Stimulated activated CD8-positive, alpha-beta memory T cell treated with anti-CD3 and anti-CD28 coated beads, Interleukin-12 subunit alpha, Interleukin-12 subunit beta, amount 100 ng/mL, for 24 hours (primary cell): Measurements from ENCODE around the gene PODXL2.

Experiments
- DNase-seq: peaks from one replicate; pipeline ENCODE4 v3.0.0-alpha.2; 2020; ENCODE audit errors: extremely low read depth

PODXL2 gene, protein sequence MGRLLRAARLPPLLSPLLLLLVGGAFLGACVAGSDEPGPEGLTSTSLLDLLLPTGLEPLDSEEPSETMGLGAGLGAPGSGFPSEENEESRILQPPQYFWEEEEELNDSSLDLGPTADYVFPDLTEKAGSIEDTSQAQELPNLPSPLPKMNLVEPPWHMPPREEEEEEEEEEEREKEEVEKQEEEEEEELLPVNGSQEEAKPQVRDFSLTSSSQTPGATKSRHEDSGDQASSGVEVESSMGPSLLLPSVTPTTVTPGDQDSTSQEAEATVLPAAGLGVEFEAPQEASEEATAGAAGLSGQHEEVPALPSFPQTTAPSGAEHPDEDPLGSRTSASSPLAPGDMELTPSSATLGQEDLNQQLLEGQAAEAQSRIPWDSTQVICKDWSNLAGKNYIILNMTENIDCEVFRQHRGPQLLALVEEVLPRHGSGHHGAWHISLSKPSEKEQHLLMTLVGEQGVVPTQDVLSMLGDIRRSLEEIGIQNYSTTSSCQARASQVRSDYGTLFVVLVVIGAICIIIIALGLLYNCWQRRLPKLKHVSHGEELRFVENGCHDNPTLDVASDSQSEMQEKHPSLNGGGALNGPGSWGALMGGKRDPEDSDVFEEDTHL

DNA sequence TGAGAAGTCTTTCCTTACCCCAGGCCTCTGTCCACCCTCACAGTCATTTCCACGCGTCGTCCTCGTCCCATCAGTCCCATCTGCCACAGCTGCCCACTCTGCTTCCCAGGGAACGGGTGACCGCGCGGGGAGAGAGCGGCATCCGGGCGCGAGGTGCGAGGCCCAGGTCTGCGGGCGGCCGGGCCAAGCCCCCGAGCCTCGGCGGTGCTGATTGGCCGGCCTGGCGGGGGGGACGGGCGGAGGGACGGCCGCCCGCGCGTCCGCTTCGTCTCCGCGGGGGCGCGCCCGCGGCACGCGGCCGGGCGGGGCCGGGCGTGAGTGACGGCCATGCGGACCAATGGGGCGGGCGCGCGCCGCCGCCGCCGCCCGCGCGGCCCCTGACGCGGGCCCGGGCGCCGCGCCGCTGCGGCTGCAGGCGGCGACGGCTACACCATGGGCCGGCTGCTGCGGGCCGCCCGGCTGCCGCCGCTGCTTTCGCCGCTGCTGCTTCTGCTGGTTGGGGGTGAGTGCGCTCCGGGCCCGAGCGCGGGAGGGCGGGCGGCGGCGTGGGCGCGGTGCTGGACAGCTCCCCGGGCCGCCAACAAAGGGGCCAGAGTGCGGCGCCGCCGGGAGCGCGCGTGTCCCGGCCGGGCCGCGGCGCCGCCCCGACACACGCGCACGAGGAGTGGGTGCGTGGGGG is at the start of gene PODXL2:
TSS of gene PODXL2 (plus strand) at position 398 of the 679 bp plus-strand sequence. CDS start at position 433, 35 bp downstream.
- no peak for DNase-seq

DNA sequence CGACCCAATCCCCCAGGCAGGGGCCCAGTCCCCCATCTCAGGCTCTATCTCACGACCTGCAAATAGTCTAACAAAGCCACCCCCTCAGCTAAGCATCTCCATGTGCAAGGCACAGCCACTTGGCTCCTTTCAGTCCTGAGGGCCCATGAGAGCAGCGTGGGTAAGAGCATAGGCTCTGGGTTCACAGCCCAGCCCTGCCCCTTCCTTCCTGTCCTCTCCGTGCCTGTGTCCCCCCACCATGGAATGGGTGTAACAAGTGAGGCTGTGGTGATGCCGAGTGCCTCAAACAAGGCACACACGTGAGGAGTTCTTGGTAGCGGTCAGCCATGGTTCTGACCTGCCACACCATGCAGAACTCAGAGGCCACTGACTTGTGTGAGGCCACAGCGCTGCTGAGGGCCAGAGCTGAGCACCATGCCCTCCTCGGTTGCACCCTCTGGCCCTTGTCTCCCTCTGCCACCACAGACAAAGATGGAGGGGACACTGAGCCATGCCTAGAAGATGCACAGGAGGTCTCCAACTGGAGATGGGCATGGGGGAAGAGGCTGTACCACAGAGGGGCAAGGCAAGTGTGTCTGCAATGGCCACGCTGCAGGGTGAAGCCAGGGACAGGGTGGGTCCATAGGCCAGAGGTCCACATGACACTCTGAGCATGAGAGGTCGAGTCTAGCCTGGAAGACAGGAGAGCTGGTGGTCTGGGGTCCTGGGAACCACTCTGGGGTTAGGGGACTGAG is 48.5 kb upstream of the PODXL2 start:
- DNase-seq: no peak

DNA sequence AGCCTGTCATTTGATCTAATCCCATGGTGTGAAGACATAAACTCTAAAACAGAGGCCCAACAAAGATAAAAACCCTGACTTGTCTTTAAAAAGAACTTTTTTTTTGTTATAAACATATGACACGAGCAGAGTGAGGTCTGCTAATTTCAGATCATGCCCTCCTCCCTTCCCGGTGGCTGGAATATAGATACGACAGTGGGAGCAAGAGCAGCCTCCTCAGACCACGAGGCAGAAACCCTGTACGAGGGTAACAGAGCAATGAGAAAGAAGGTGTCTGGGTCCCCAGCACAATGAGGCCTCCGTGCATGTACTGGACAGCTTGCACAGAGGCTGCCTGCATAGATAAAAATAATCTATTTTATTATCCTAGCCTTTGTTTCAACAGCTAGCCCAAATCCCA is 44.3 kb upstream of the PODXL2 start:
- DNase-seq: no peak

DNA sequence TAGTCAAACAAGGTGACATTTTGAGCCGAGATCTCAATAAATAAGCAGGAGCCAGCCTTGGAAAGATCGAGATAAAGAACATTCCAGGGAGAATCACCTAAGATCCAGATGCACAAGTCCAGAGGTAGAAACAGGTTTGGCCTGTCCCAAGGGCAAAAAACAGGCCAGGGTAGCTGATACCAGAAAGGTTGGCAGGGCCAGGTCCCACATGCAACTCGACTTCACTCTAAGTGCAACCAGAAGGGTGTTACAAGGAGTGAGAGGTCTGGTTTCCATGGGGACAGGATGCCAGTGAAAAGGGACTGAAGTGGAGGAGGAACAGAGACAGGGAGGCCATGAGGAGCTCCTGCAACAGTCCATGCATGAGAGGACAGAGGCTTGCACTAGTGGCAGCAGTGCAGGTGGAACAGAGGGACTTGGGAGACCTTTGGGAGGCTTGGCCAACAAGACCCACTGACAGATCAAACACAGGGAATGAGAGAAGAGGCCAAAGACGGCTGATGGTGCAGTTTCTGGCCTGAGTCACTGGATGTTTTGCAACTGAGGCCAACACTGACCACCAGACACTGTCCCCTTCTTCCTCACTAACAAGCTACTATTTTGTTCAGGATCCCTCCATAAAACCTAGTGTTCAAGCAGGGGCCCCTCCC is 43.7 kb upstream of the PODXL2 start:
- no peak for DNase-seq

DNA sequence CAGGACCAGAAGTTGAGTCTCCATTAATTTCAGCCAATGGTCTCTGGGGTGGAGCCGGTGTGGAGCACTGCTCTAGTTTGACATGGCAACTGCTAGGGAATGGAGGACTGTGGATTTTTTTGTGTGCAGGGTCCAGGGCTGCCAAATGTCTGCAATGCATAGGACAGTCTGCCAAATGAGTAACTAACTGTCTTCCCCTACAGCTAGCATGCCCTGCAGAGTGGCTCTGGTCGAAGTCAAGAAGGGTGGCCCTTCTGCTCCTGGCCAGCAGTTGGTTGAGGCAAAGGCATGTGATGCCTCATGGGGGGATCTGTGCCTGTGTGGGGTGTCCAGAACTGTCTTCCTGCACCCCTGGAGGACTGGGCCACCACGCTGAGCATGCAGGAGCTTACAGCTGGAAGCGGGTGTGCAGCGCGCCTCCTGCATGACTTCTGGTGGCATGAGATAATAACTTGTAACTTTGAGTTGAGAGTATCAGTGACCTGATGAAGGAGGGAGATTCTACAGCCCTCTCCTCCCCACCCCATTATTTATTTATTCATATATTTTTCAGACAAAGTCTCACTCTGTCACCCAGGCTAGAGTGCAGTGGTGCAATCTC is 43.1 kb upstream of the PODXL2 start:
- DNase-seq: no peak

DNA sequence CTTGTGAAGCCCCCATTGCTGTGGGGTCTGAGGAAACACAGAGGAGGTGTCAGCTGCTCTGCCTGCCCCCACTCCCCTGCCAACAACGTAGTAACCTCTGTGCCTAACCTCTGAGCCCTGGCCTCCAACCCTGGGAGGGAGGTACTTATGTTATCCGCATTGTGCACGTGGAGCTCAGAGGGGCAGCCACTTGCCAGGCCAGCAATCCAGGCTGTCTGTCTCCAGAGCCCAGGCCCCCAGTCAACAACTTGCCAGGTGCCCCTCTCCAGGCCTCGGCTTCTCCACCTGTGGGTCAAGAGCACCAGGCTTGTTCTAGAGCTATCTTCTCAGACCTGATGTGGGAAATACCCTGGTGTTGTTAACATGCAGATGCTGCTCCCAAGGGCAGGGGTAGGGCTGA is 41.1 kb upstream of the PODXL2 start:
- DNase-seq: no peak

DNA sequence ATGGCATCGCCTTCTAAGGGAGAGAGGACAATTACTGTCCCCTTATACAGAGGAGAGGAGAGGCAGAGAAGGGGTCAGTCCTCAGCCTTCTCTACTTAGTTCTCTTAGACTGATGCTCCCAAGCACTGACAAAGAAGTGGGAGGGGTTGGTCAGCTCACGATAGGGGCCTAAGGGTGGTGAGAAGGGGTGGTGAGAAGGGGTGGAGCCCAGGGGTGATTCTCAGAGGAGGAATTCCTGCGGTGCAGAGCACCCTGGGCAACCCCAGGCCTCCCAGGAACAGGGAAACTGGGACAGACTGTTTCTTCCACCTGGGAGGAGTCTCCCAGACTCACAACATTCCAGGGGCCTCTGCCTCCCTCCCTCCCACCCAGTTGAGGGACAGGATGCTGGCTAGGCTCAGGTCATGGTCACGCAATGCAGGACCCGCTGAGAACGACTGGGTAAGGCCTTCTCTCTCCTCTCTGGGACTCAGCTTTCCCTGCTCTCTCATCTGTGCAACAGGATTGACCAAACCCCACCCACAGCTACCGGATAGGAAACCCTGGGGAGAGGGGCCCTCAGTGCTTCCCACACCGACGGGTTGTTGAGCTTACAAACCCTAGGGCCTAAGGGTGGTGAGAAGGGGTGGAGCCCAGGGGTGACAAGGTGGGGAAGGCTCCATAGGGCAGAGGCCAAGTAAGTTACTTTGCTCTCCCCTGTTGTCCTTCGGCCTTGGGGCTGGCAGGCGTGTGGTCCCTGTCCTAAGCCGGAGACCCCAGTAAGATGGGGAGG is 40.0 kb upstream of the PODXL2 start:
- DNase-seq: no peak

DNA sequence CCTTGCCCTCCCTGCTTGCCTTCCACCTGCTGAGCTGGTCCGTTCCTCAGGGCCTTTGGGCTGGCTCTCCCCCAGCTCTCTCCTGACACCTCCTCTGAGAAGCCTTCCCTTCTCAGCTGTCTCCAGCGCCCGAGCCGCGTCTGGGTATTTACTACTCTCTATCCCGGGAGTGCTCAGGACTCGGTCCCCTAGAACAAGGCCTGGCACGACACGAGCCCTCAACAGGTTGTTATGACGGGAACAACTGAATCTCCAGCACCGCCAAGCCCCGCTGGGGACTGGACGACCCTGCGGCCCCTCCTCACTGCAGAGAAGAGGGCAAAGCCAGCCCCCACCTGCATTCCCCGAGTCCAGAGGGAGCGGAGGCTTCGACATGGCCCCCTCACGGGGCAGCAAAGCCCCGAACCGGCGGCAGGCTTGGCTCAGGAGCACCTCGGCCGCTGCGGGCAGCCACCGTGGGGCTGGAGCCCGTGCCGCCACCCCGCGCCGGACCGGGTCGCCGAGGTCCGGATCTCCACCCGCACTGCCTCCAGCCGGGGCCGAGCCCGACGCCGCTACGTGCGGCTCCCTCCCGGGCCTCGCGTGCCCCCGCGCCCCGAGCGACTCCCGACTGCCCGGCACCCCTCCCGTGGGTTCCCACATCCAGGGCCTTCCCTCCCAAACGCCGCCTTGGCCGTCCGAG is 39.2 kb upstream of the PODXL2 start:
- DNase-seq: no peak

DNA sequence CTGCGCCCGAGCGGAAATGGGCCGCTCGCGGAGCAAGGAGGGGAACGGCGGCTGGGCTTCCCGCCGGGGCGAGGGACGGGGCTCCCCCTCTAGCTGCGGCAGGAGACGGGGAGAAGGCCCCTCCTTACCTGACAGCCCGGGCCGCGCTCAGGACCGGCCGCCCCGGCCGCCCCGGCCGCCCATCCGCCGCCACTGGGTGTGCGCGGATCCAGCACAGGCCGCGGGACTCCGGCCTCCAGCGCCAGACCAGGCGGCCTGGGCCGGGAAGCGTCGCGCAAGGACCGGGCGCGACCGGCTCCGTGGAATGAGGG is 38.7 kb upstream of the PODXL2 start:
- DNase-seq: no peak

DNA sequence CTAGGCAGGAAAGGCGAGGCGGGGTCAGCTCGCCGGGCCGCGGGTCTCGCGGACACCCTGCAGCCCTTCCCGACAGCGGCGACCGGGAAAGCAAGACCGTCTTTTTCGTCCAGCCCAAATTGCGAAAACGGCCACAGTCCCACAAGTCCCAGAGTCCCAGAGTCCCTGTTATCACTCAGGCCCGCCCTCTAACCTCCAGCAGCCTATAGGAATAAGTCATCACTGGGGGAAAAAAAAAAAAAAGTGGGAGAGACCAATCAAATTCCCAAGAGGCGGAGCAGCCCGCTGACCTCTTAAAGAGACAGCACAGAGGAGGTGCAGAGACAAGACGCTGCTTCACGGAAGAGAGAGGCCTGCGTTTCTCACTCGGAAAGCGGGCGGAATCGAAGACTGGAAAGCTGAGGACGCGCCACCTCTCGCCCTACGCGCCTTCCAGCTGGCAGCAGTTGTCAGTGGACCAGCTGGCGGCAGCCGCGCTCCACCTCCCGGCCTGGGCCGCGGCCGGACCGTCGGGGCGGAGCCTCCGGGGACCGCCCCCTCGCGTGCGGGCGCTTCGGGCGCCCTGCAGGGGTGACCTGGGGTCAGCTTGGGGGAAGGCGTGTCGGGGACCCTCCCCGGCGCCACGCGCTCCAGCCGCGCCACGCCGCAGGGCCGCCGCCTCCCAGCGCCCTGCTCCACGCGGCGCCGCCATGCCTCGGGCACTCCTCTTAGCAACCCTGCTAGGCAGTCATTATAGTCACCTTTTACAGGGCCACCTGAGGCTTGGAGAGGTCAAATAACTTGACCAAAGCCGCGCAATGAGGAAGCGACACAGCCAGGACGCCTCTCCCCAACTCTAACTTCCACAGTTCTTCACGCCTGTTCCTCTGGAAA is 38.2 kb upstream of the PODXL2 start, which contains the start of gene TPRA1:
TSS of gene TPRA1 (minus strand) at position 141 of the 873 bp plus-strand sequence. CDS start 10,587 bp downstream, outside the sequence.
- DNase-seq: peak; percentile 59

DNA sequence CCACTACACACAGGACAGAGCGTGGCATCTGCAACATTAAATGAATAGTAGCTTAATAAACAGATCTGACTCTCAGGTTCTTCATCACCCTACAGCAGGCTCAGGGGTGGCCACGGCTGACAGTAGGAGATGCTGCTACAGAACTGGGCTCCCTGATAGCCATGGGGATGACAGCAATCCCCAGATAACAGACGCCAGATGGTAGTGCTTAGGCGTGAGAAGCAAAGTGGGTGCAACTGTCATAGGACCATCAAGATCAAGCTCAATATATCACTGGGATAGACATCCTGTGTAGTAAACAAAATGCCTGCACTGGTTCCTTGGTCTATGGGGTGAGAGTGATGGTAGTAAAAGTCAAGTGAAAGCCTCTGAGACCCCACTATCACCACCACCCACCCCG is 35.8 kb upstream of the PODXL2 start:
- DNase-seq: no peak

DNA sequence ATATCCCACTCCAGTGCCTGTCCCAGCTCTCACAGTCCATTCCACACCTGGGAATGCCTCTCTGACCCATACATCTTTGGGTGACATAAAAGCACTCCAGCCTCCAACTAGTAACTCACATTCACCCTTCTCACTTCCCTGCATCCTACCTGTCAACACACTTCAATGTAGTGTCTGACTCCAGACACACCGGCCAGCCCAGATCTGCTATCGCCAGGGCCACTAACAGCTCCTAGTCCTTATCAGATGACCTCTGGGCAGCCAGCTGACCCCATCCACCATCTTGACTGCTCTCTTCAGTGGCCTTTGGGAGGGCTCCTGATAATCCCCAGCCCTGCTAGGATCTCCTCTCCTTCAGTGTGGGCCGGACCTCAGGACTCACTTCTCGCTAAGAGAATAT is 33.7 kb upstream of the PODXL2 start:
- DNase-seq: no peak

DNA sequence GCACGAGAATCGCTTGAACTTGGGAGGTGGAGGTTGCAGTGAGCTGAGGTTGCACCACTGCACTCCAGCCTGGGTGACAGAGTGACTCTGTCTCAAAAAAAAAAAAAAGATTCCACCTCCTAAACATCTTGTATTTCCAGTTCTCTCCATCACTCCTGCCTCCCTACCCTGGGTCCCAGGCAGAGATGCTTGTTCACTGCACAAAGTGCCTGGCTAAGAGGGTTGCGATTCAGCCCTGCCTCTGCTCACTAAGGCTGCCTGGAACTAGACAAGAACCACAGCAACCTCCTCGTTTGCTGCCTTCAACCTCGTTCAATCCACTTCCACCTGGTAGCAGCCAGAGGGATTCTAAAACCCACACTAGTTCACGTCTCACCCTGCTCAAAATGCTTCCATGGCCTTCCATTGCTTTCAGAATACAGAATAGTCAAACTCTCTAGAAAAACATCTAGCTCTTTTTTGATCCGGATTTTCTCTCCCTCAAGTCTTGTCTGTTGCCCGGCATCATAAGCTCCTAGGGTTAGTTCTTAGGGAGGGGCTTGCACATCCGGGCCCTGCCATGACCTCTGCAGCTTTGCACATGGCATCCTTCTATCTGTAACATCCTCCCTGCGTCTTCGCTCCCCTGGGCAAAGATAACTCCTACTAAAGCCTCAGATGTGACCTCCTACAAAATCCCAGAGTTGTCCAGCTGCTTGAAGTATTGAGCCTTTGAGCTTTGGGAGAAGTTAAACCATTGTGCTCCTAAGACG is 31.8 kb upstream of the PODXL2 start:
- no peak for DNase-seq

DNA sequence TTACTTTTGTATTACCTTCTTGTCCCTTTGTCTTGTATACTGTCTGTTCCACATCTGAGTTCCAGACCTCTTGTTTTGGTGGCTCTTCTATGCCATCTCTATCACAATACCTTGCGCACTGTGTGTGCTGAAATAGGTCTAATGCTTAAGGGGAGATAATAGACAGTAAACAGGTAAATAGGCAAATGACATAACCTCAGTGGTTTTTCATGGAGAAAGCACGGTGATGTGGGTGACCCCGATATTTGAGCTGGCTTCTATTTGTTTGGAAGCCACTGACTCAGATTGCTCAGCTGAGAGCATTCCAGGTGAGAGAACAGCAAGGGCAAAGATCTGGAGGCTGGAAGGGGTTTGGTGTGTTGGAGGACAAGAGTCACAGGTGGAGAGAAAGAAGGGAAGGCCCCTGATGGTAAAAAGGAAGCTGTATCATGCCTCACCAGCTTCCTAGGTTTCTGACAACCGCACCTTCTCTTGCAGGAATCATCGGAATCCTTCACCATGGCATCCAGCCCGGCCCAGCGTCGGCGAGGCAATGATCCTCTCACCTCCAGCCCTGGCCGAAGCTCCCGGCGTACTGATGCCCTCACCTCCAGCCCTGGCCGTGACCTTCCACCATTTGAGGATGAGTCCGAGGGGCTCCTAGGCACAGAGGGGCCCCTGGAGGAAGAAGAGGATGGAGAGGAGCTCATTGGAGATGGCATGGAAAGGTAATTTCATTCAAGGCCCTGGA is 30.0 kb upstream of the PODXL2 start:
- no peak for DNase-seq

DNA sequence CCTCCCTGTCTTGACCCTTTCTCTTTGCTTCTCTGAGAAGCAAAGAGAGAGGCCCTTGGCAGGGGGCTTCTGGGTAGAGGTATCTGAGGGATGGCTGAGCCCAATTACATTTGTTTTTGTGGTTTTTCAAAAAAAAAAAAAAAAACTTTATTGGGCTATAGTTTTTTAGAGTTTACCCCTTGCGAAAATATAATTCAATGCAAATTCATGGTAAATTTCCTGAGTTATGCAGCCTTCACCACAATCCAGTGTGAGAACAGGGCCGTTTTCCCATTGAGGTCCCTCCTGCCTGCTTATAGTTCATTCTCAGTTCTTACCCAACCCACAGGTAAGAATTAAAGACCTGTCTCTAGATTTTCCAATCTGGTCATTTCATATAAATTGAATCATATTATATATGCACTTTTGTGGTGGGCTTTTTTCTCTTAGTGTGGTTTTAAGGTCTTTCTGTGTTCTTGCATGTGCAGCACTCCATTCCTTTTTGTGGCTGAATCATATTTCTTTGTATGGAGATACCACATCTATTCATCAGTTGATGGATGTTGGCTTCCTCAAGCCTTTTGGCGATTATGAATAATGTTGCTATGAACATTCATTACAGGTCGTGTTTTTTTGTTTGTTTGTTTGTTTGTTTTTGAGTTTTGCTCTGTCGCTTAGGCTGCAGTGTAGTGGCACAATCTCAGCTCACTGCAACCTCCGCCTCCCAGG is 28.1 kb upstream of the PODXL2 start:
- no peak for DNase-seq

DNA sequence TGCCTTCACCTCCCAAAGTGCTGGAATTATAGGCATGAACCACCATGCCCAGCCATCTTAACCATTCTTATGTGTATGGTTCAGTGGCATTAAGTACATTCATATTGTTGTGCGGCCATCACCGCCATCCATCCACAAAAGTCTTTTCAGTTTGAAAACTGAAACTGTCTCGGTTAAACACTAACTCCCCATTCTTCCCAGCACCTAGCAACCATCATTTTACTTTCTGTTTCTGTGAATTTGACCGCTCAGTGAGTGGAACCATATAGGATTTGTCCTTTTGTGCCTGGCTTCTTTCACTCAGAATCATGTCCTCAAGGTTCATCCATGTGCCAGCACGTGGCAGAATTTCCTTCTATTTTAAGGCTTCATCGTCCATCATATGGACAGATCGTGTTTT is 24.9 kb upstream of the PODXL2 start:
- DNase-seq: no peak
